NT2/D1 (cell line): ENCODE results near the gene CTNNB1.

Source experiments
- YY1 ChIP-seq: IDR thresholded peaks from 2 replicates; pipeline ENCODE4 v1.6.1; 2011; ENCODE audit not compliant: insufficient read length, insufficient read depth
- ZNF274 ChIP-seq: IDR thresholded peaks from 2 replicates; pipeline ENCODE4 v1.6.1; 2011; ENCODE audit warnings: mild to moderate bottlenecking, low read depth, low read length

DNA sequence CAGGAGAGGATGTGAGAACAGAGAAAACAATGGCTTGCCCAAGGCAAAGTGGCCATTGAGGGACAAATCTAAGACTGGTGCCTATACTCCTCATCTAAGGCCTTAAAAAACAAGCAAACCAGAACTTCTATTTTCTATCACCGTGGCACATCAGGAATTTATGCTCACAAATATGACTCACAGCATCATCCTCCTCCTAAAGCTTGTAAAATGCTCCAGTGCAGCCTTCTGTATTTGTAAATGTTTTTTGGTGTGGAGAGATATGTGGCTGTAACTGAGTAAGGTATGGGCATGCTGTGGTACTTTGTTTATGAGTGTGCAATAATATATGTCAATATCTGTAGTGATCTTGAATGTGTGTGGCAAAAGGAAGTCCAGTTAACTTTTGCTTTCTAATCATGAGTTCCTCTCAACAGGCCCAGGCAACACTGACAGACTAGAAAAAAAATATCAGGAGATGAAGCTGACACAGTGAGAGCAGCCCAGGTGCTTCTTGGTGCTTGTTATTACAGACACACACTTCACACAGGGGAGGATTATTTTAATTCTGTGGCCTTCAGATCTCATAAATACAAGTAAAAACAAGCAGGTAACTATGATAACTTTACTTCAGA, 60.3 kb downstream of the CTNNB1 start:
- no peak for TF ChIP-seq YY1
- no peak for TF ChIP-seq ZNF274
